M059J (cell line): Measurements from ENCODE around the gene MTCL1. TPM values are rescaled to one million over a fixed set of nuclear protein-coding genes. Genes with fewer than 3 reads are reported as not detected.

Experiments used
- DNase-seq: peaks from one replicate; pipeline ENCODE4 v3.0.0-alpha.2; 2012; ENCODE audit warnings: low read depth
- total RNA-seq: library from RNA; depleted of rRNA; stranded (reverse); fragments of >200 nt; shearing (Covaris generic); gene quantifications from 2 replicates; pipeline ENCODE4 v1.2.3, GENCODE V29; 2014; rRNA removed

The MTCL1 gene
- 16.0 and 28.2 TPM in 2 replicates for total RNA-seq

- peak; percentile 62 for DNase-seq
Observed at GRCh38 chr18:8705238-8705960, at the start of gene MTCL1. Gene MTCL1 (plus strand): TSS chr18:8705556. CDS start chr18:8705661, 105 bp downstream.

- no peak for DNase-seq
Observed at GRCh38 chr18:8656232-8656631, 49.1 kb upstream of the MTCL1 start.

GRCh38 chr18:8657050-8657820, 48.1 kb upstream of the MTCL1 start:
- DNase-seq, result no peak

GRCh38 chr18:8657873-8658470, 47.4 kb upstream of the MTCL1 start:
- DNase-seq, result no peak

- no peak for DNase-seq
Observed at GRCh38 chr18:8658858-8659485, 46.4 kb upstream of the MTCL1 start.

- DNase-seq, result no peak
Observed at GRCh38 chr18:8659609-8660242, 45.6 kb upstream of the MTCL1 start.

GRCh38 chr18:8660316-8660715, 45.0 kb upstream of the MTCL1 start:
- DNase-seq, result no peak

GRCh38 chr18:8661754-8662559, 43.4 kb upstream of the MTCL1 start:
- peak; percentile 83 for DNase-seq

GRCh38 chr18:8662560-8663255, 42.6 kb upstream of the MTCL1 start:
- no peak for DNase-seq

GRCh38 chr18:8667846-8668245, 37.5 kb upstream of the MTCL1 start:
- no peak for DNase-seq

GRCh38 chr18:8668381-8668780, 37.0 kb upstream of the MTCL1 start:
- no peak for DNase-seq

- no peak for DNase-seq
Observed at GRCh38 chr18:8669571-8669970, 35.8 kb upstream of the MTCL1 start.

GRCh38 chr18:8673256-8674209, 31.8 kb upstream of the MTCL1 start:
- DNase-seq, result peak; percentile 28

- DNase-seq, result no peak
Observed at GRCh38 chr18:8675057-8675456, 30.3 kb upstream of the MTCL1 start.

- no peak for DNase-seq
Observed at GRCh38 chr18:8681196-8681595, 24.2 kb upstream of the MTCL1 start.

- DNase-seq, result no peak
Observed at GRCh38 chr18:8684577-8684976, 20.8 kb upstream of the MTCL1 start.

GRCh38 chr18:8685141-8685913, 20.0 kb upstream of the MTCL1 start:
- DNase-seq, result peak; percentile 95

GRCh38 chr18:8685914-8686216, 19.5 kb upstream of the MTCL1 start:
- DNase-seq, result no peak

- DNase-seq, result no peak
Observed at GRCh38 chr18:8686611-8687010, 18.7 kb upstream of the MTCL1 start.
